GDM1 (cell line): ENCODE results near the gene MTR.

Experiments
- DNase-seq: peaks from one replicate; lab custom pipeline; 2025; lab: John Stamatoyannopoulos, UW

The MTR gene

GRCh38 chr1:236795035-236795756 is at the start of gene MTR:
Gene MTR (plus strand): TSS chr1:236795292. CDS start chr1:236795704, 412 bp downstream.
- DNase-seq: peak; percentile 97

- no peak for DNase-seq
Observed at GRCh38 chr1:236746785-236747184, 48.3 kb upstream of the MTR start.

GRCh38 chr1:236747311-236747985 is 47.6 kb upstream of the MTR start:
- no peak for DNase-seq

GRCh38 chr1:236748268-236748870 is 46.7 kb upstream of the MTR start:
- DNase-seq: no peak

- no peak for DNase-seq
Observed at GRCh38 chr1:236750928-236751327, 44.2 kb upstream of the MTR start.

GRCh38 chr1:236751385-236751784 is 43.7 kb upstream of the MTR start:
- no peak for DNase-seq

- DNase-seq: no peak
Observed at GRCh38 chr1:236751935-236752334, 43.2 kb upstream of the MTR start.

- DNase-seq: no peak
Observed at GRCh38 chr1:236753516-236753915, 41.6 kb upstream of the MTR start.

- no peak for DNase-seq
Observed at GRCh38 chr1:236753964-236754363, 41.1 kb upstream of the MTR start.

GRCh38 chr1:236754525-236755210 is 40.4 kb upstream of the MTR start:
- no peak for DNase-seq

GRCh38 chr1:236757640-236758039 is 37.5 kb upstream of the MTR start:
- no peak for DNase-seq

- no peak for DNase-seq
Observed at GRCh38 chr1:236759252-236759859, 35.7 kb upstream of the MTR start.

GRCh38 chr1:236760480-236760879 is 34.6 kb upstream of the MTR start:
- no peak for DNase-seq

- no peak for DNase-seq
Observed at GRCh38 chr1:236760986-236761385, 34.1 kb upstream of the MTR start.

GRCh38 chr1:236761397-236762132 is 33.5 kb upstream of the MTR start:
- no peak for DNase-seq

- DNase-seq: no peak
Observed at GRCh38 chr1:236762410-236762809, 32.7 kb upstream of the MTR start.

GRCh38 chr1:236765831-236766230 is 29.3 kb upstream of the MTR start:
- no peak for DNase-seq

GRCh38 chr1:236766506-236766905 is 28.6 kb upstream of the MTR start:
- DNase-seq: no peak

GRCh38 chr1:236767276-236767675 is 27.8 kb upstream of the MTR start:
- DNase-seq: no peak

- DNase-seq: no peak
Observed at GRCh38 chr1:236768601-236769000, 26.5 kb upstream of the MTR start.

GRCh38 chr1:236773919-236774318 is 21.2 kb upstream of the MTR start:
- DNase-seq: no peak

- no peak for DNase-seq
Observed at GRCh38 chr1:236774926-236775325, 20.2 kb upstream of the MTR start.
